OCI-LY7 (cell line): Measurements from ENCODE around the gene NAP1L4.

Source experiments
- CTCF ChIP-seq: fragments of 200-600 bp; sonication (generic); conservative IDR thresholded peaks from 2 replicates; pipeline ENCODE4 v1.5.1; 2014; ENCODE audit warnings: mild to moderate bottlenecking, antibody characterized with exemption, low read length, moderate library complexity, mixed read lengths
- EZH2phosphoT487 ChIP-seq: fragments of 200-600 bp; sonication (generic); IDR thresholded peaks from 2 replicates; pipeline ENCODE4 v1.6.1; 2018; ENCODE audit warnings: low read depth, borderline replicate concordance, mild to moderate bottlenecking, mixed run types, antibody characterized with exemption, low read length, moderate library complexity, mixed read lengths

GRCh38 chr11:2942872-2943710, 49.0 kb downstream of the NAP1L4 start:
- TF ChIP-seq CTCF (no peak), EZH2phosphoT487 (no peak)
